HepG2 (cell line): ENCODE results near the gene PLCG2. TPM values are rescaled to one million over a fixed set of nuclear protein-coding genes. Genes with fewer than 3 reads are reported as not detected.

Experiments
- ATAC-seq: fragments of 200-7000 bp; cut with Tn5 transposase; 3 replicates; pipeline ENCODE4 v1.9.1; 2020; ENCODE audit warnings: mild to moderate bottlenecking, moderate library complexity
- BruUV-seq: library from RNA; stranded (reverse); fragments of 400-500 nt; replicated peaks from 2 replicates; lab custom pipeline; 2021; lab: Mats Ljungman, UMichigan
- CTCF ChIA-PET: fragments of 300-600 bp; formaldehyde crosslinking; extraction: SDS; loops from one replicate; lab custom pipeline; 2021; ENCODE audit warnings: low total read pairs, inconsistent platforms, low intra/inter-chr PET ratio; lab: Yijun Ruan, JAX
- POLR2A ChIA-PET: fragments of 350-600 bp; sonication (Branson Sonifier 250); formaldehyde crosslinking; loops from one replicate; lab custom pipeline; 2020; ENCODE audit warnings: antibody characterized with exemption, inconsistent platforms; lab: Yijun Ruan, JAX
- DNase-seq: peaks from one replicate; pipeline ENCODE4 v3.0.0-alpha.2; 2015; ENCODE audit warnings: low spot score
- FAIRE-seq: peaks from 3 replicates; lab custom pipeline; 2011; peaks lifted over from hg19 to GRCh38; lab: Jason Lieb, UNC
- H2AFZ ChIP-seq: one replicate; pipeline ENCODE4 v1.6.1; 2011; ENCODE audit warnings: low read length, inconsistent platforms
- H3K27ac ChIP-seq: fragments of 300-600 bp; 3 replicates; pipeline ENCODE4 v1.8.0; 2011; ENCODE audit warnings: mixed run types, mild to moderate bottlenecking, mixed read lengths, low read length, inconsistent platforms; ENCODE audit not compliant: insufficient read depth; ENCODE audit errors: extremely low read length
- H3K27me3 ChIP-seq, 2 experiments: fragments of 200-600 bp in 1 of 2; 2 replicates in 1 of 2; 3 replicates in 1 of 2; pipeline versions ENCODE4 v1.6.0 to v1.8.0; 2011; ENCODE audit warnings: low read length in 2 of 2, mild to moderate bottlenecking in 2 of 2, moderate library complexity in 2 of 2, inconsistent platforms in 1 of 2; ENCODE audit not compliant: insufficient read depth in 2 of 2, control insufficient read depth in 1 of 2
- H3K36me3 ChIP-seq, 2 experiments: fragments of 200-600 bp in 1 of 2; replicated peaks in 1 of 2; 2 replicates in 1 of 2; 3 replicates in 1 of 2; pipeline versions ENCODE4 v1.5.1 to v1.8.0; 2011; ENCODE audit warnings: low read length in 2 of 2, inconsistent platforms in 1 of 2; ENCODE audit not compliant: insufficient read depth in 2 of 2, control insufficient read depth in 1 of 2
- H3K4me1 ChIP-seq: 2 replicates; pipeline ENCODE4 v1.5.1; 2012; ENCODE audit warnings: low read length, inconsistent platforms; ENCODE audit not compliant: insufficient read depth
- H3K4me2 ChIP-seq: 2 replicates; pipeline ENCODE4 v1.6.0; 2011; ENCODE audit warnings: low read depth, low read length, inconsistent platforms
- H3K4me3 ChIP-seq, 3 experiments: fragments of 200-600 bp in 1 of 3; sonication (generic), shearing (Covaris generic) in 1 of 3; replicated peaks in 1 of 3; 2 replicates each; pipeline ENCODE4 v1.5.1; 2011 to 2016; ENCODE audit warnings: low read length in 3 of 3, inconsistent platforms in 2 of 3, low read depth in 2 of 3, mild to moderate bottlenecking in 2 of 3, control low read depth in 1 of 3, mixed read lengths in 1 of 3; ENCODE audit not compliant: insufficient read depth in 1 of 3
- H3K79me2 ChIP-seq: one replicate; pipeline ENCODE4 v1.6.1; 2011; ENCODE audit warnings: low read length, inconsistent platforms; ENCODE audit not compliant: insufficient read depth
- H3K9ac ChIP-seq: 2 replicates; pipeline ENCODE4 v1.6.0; 2011; ENCODE audit warnings: mild to moderate bottlenecking, low read depth, low read length, inconsistent platforms; ENCODE audit not compliant: insufficient read depth
- H3K9me3 ChIP-seq: 2 replicates; pipeline ENCODE4 v1.5.1; 2012; ENCODE audit warnings: mild to moderate bottlenecking, low read length
- H4K20me1 ChIP-seq: 2 replicates; pipeline ENCODE4 v1.6.0; 2011; ENCODE audit warnings: inconsistent platforms, mild to moderate bottlenecking, low read length, moderate library complexity; ENCODE audit not compliant: insufficient read depth
- CENPT ChIP-seq: sonication (generic); formaldehyde crosslinking; IDR thresholded peaks from 2 replicates; pipeline ENCODE4 v1.8.0; 2022; ENCODE audit warnings: low read depth, mild to moderate bottlenecking, moderate library complexity, missing genetic modification reagents
- DPF2 ChIP-seq: sonication (generic); formaldehyde crosslinking; IDR thresholded peaks from 2 replicates; pipeline ENCODE4 v1.4.0; 2020; ENCODE audit warnings: mild to moderate bottlenecking, low read depth, missing genetic modification reagents, borderline replicate concordance
- GABPA ChIP-seq, 2 experiments: IDR thresholded peaks; 2 replicates each; pipeline ENCODE4 v1.6.1; 2011 to 2016; ENCODE audit warnings: low read depth in 2 of 2, low read length in 1 of 2, missing biosample characterization in 1 of 2, missing genetic modification characterization in 1 of 2
- HOXA9 ChIP-seq: sonication (generic); formaldehyde crosslinking; IDR thresholded peaks from 2 replicates; pipeline ENCODE4 v1.8.1; 2022; ENCODE audit warnings: missing genetic modification reagents, mild to moderate bottlenecking, moderate library complexity, borderline replicate concordance
- NAIF1 ChIP-seq: sonication (generic); formaldehyde crosslinking; IDR thresholded peaks from 2 replicates; pipeline ENCODE4 v1.5.0; 2020; ENCODE audit warnings: mild to moderate bottlenecking, missing genetic modification reagents, borderline replicate concordance
- WGBS: methylation state at CpG from one replicate; pipeline ENCODE4 v1.1.6; 2017; ENCODE audit warnings: low lambda C conversion rate; 5-methylcytosine and 5-hydroxymethylcytosine counted together
- in situ Hi-C: cut with HindIII; loops from 2 replicates; pipeline ENCODE4 v1.10.0; 2017; ENCODE audit warnings: low pct_unique_long_range_greater_than_20kb; ENCODE audit not compliant: extremely low pct_ligation_motif_present
- intact Hi-C: fragments of 100-400 bp; cut with micrococcal nuclease; formaldehyde crosslinking; loops from one replicate; pipeline ENCODE4 v1.10.0; 2022; ENCODE audit not compliant: unreplicated experiment
- polyA plus RNA-seq, 8 experiments: library from polyadenylated mRNA; depleted of rRNA in 3 of 8; stranded (reverse) in 7 of 8; unstranded in 1 of 8; fragments of >200 nt; fragmentation: Illumina TruSeq in 4 of 8; extraction: Trizol in 4 of 8; gene quantifications; 2 replicates each; pipeline versions ENCODE4 v1.2.1 to v1.2.3, GENCODE V29; 2011 to 2016; ENCODE audit warnings: low read depth in 4 of 8, missing spikeins in 1 of 8, mixed read lengths in 1 of 8; ENCODE audit not compliant: insufficient read depth in 1 of 8
- total RNA-seq, 5 experiments: library from RNA; depleted of rRNA; stranded (reverse); fragments of >200 nt; fragmentation: Illumina TruSeq; extraction: Trizol; gene quantifications; 2 replicates each; pipeline ENCODE4 v1.2.3, GENCODE V29; 2016; ENCODE audit warnings: low read depth in 1 of 5

The PLCG2 gene
- total and polyA plus RNA-seq, 2 of the 13 experiments (the other 11 are each of a cell fraction or from before 2014, with no cell fraction given): 0.13 to 0.18 TPM

DNA sequence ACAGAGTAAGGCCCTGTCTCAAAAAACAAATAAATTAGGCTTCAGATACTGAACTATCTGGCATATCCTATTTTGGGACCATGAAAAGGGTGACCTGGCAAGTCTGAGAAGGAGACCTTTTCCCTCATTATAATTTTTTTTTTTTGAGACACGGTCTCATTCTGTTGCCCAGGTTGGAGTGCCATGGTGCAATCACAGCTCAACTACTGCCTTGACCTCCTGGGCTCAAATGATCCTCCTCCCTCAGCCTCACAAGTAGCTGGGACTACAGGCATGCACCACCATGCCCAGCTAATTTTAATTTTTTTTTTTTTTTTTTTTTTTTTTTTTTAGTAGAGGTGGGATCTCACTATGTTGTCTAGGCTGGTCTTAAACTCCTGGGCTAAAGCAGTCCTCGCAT, 37.3 kb downstream of the PLCG2 start:
- TF ChIP-seq NAIF1 (CRISPR knock-in tag): no peak
- no peak for TF ChIP-seq HOXA9 (CRISPR knock-in tag)
- no peak for TF ChIP-seq DPF2 (CRISPR knock-in tag)
- TF ChIP-seq GABPA (IDR thresholded peaks at IDR 0.05; ENCODE audit: low read depth, low read length): no peak
- TF ChIP-seq GABPA (CRISPR knock-in tag; IDR thresholded peaks at IDR 0.05; ENCODE audit: low read depth): no peak
- no peak for DNase-seq
- no peak overlapping the region for H3K4me3 ChIP-seq
- CTCF ChIA-PET: no interaction called here
- in situ Hi-C loops: no loop called here
- no peaks in the 10 kb centered on the region for H4K20me1 ChIP-seq
- H3K9ac ChIP-seq: no peak overlapping the region
- WGBS: 21% methylated on average over 2 of the region's 2 CpGs
- FAIRE-seq: no peak
- ATAC-seq: no peak
- intact Hi-C loops: no loop called here
- no TSS peak for BruUV-seq
- no peak overlapping the region for H3K4me2 ChIP-seq
- no peaks in the 10 kb centered on the region for H3K4me1 ChIP-seq
- no peaks in the 10 kb centered on the region for H3K79me2 ChIP-seq
- peaks cover 0 to 9% of the 10 kb centered on the region in 2 experiments; a peak in 1 of 5 replicates for H3K27me3 ChIP-seq
- no peak overlapping the region for H2AFZ ChIP-seq
- no peaks in the 10 kb centered on the region for H3K36me3 ChIP-seq
- no peak overlapping the region for H3K27ac ChIP-seq
- POLR2A ChIA-PET: no interaction called here
- H3K9me3 ChIP-seq: no peaks in the 10 kb centered on the region

- DNase-seq (no peak), ATAC-seq (no peak), FAIRE-seq (no peak)
- no peaks in the 10 kb centered on the region for H3K36me3 ChIP-seq
- H4K20me1 ChIP-seq: no peaks in the 10 kb centered on the region
- H3K27me3 ChIP-seq: peaks cover 0 to 13% of the 10 kb centered on the region in 2 experiments; a peak in 1 of 5 replicates
- in situ Hi-C loops (no loop called here), intact Hi-C loops (no loop called here)
- H3K4me1 ChIP-seq: no peaks in the 10 kb centered on the region
- H3K9ac ChIP-seq: no peak overlapping the region
- CTCF ChIA-PET: no interaction called here
- 70% methylated on average over 8 of the region's 8 CpGs for WGBS
- no peak overlapping the region for H3K27ac ChIP-seq
- H3K79me2 ChIP-seq: no peaks in the 10 kb centered on the region
- no peak overlapping the region for H2AFZ ChIP-seq
- no peak for TF ChIP-seq CENPT (CRISPR knock-in tag)
- no peak overlapping the region for H3K4me2 ChIP-seq
- BruUV-seq: no TSS peak
- POLR2A ChIA-PET: no interaction called here
- no peak overlapping the region for H3K4me3 ChIP-seq
- H3K9me3 ChIP-seq: no peaks in the 10 kb centered on the region
These were observed 37.7 kb downstream of the PLCG2 start for GRCh38 chr16:81816793-81817210.
